ENCODE measurements around the gene POF1B.

- no peak for TF ChIP-seq CTCF (conservative IDR thresholded peaks at IDR 0.05 in 1 of 2, IDR thresholded peaks at IDR 0.05 in 1 of 2; ENCODE audit: low read depth in 1 of 2, low read length in 2 of 2)
- TF ChIP-seq EZH2 (IDR thresholded peaks at IDR 0.05; ENCODE audit: low read length, missing control alignments) = no peak
Observed at GRCh38 chrX:85375333-85375738, 4.1 kb downstream of the POF1B start.

All from fibroblast of lung (primary cell).